Vagina (tissue), 2 donors: ENCODE measurements around the gene ZNF521. TPM values are rescaled to one million over a fixed set of nuclear protein-coding genes. Genes with fewer than 3 reads are reported as not detected.
A peak's percentile ranks its signal among the peaks of the same experiment; 100 is the strongest.

Experiments
- DNase-seq, 2 donors: peaks; one replicate each; pipeline ENCODE4 v3.0.0-alpha.2; 2017; ENCODE audit errors: extremely low spot score in 2 of 2
- H3K27ac ChIP-seq: fragments of 200-600 bp; sonication (generic); one replicate; pipeline ENCODE4 v1.5.1; 2019
- H3K27me3 ChIP-seq: fragments of 200-600 bp; sonication (generic); one replicate; pipeline ENCODE4 v1.5.1; 2019
- H3K36me3 ChIP-seq, 2 donors: fragments of 200-600 bp; sonication (generic); one replicate each; pipeline ENCODE4 v1.5.1; 2017 to 2019
- H3K4me1 ChIP-seq: fragments of 200-600 bp; sonication (generic); one replicate; pipeline ENCODE4 v1.5.1; 2019
- H3K4me3 ChIP-seq, 2 donors: fragments of 200-600 bp; sonication (generic); 1 replicate in 1 of 2; 2 replicates in 1 of 2; pipeline ENCODE4 v1.5.1; 2016 to 2019
- H3K9me3 ChIP-seq: fragments of 200-600 bp; sonication (generic); one replicate; pipeline ENCODE4 v1.5.1; 2019
- CTCF ChIP-seq, 3 experiments: fragments of 450-650 bp in 2 of 3; fragments of 200-600 bp in 1 of 3; sonication (generic) in 1 of 3; IDR thresholded peaks; one replicate each; pipeline ENCODE4 v1.5.1; 2017 to 2019; ENCODE audit warnings: antibody characterized with exemption in 3 of 3, mild to moderate bottlenecking in 2 of 3, moderate library complexity in 2 of 3
- POLR2A ChIP-seq, 2 donors: fragments of 450-650 bp; IDR thresholded peaks; one replicate each; pipeline ENCODE4 v1.6.1; 2017; ENCODE audit warnings: antibody characterized with exemption in 2 of 2, mild to moderate bottlenecking in 2 of 2, moderate library complexity in 2 of 2
- POLR2AphosphoS5 ChIP-seq, 2 donors: sonication (generic); formaldehyde crosslinking; IDR thresholded peaks; one replicate each; pipeline ENCODE4 v1.9.0; 2017; ENCODE audit warnings: antibody characterized with exemption in 2 of 2, mild to moderate bottlenecking in 2 of 2, low read depth in 1 of 2; ENCODE audit not compliant: insufficient read depth in 1 of 2
- intact Hi-C: fragments of 100-400 bp; cut with DNase I; formaldehyde crosslinking; loops from one replicate; pipeline ENCODE4 v1.15.1; 2023
- total RNA-seq: library from RNA; depleted of rRNA; stranded (reverse); fragments of >200 nt; gene quantifications from one replicate; pipeline ENCODE4 v1.2.3, GENCODE V29; 2016

The ZNF521 gene
- total RNA-seq, 1 donor from 2014 or later, result 18.7 TPM

- Histone ChIP-seq H3K9me3 (no peaks in the 10 kb centered on the region), H3K4me1 (no peaks in the 10 kb centered on the region), H3K36me3 (no peaks in the 10 kb centered on the region), H3K4me3 (no peak overlapping the region), H3K27me3 (no peaks in the 10 kb centered on the region), H3K27ac (no peak overlapping the region)
- intact Hi-C loops, result no loop called here
- TF ChIP-seq POLR2AphosphoS5 (IDR thresholded peaks at IDR 0.05; ENCODE audit: insufficient read depth in 1 of 2, low read depth in 1 of 2) (no peak), CTCF (IDR thresholded peaks at IDR 0.05) (no peak), POLR2A (IDR thresholded peaks at IDR 0.05) (no peak)
- no peak for DNase-seq
These were observed 18.4 kb upstream of the ZNF521 start for GRCh38 chr18:25370391-25370790.

- DNase-seq, result no peak
- H3K27me3 ChIP-seq, result no peaks in the 10 kb centered on the region
- no peaks in the 10 kb centered on the region for H3K9me3 ChIP-seq
- H3K4me1 ChIP-seq, result no peaks in the 10 kb centered on the region
- no peaks in the 10 kb centered on the region for H3K36me3 ChIP-seq
- TF ChIP-seq POLR2A (IDR thresholded peaks at IDR 0.05) (no peak), POLR2AphosphoS5 (IDR thresholded peaks at IDR 0.05; ENCODE audit: insufficient read depth in 1 of 2, low read depth in 1 of 2) (no peak), CTCF (IDR thresholded peaks at IDR 0.05) (no peak)
- intact Hi-C loops, result no loop called here
- no peak overlapping the region for H3K27ac ChIP-seq
- no peak overlapping the region for H3K4me3 ChIP-seq
These were observed 13.3 kb upstream of the ZNF521 start for GRCh38 chr18:25365242-25365641.

- Histone ChIP-seq H3K4me1 (no peaks in the 10 kb centered on the region), H3K9me3 (no peaks in the 10 kb centered on the region), H3K36me3 (no peaks in the 10 kb centered on the region), H3K4me3 (no peak overlapping the region), H3K27me3 (no peaks in the 10 kb centered on the region), H3K27ac (no peak overlapping the region)
- intact Hi-C loops, result no loop called here
- TF ChIP-seq POLR2AphosphoS5 (IDR thresholded peaks at IDR 0.05; ENCODE audit: insufficient read depth in 1 of 2, low read depth in 1 of 2) (no peak), CTCF (IDR thresholded peaks at IDR 0.05) (no peak), POLR2A (IDR thresholded peaks at IDR 0.05) (no peak)
- DNase-seq, result no peak
These were observed 12.8 kb upstream of the ZNF521 start for GRCh38 chr18:25364732-25365131.

GRCh38 chr18:25360301-25360899, 8.4 kb upstream of the ZNF521 start:
- Histone ChIP-seq H3K4me1 (no peaks in the 10 kb centered on the region), H3K9me3 (no peaks in the 10 kb centered on the region), H3K4me3 (no peak overlapping the region), H3K27me3 (no peaks in the 10 kb centered on the region), H3K27ac (no peak overlapping the region), H3K36me3 (no peaks in the 10 kb centered on the region)
- intact Hi-C loops, result no loop called here
- TF ChIP-seq POLR2A (IDR thresholded peaks at IDR 0.05), result no peak
- no peak for TF ChIP-seq POLR2AphosphoS5 (IDR thresholded peaks at IDR 0.05; ENCODE audit: insufficient read depth in 1 of 2, low read depth in 1 of 2)
- no peak for TF ChIP-seq CTCF (IDR thresholded peaks at IDR 0.05)
- no peak for DNase-seq

GRCh38 chr18:25353080-25353479, 1.1 kb upstream of the ZNF521 start:
- intact Hi-C loops, result loop anchor here (5.0 kb wide), 1 partner anchor 149 kb away; no protein-coding TSS in a partner anchor
- Histone ChIP-seq H3K36me3 (no peaks in the 10 kb centered on the region), H3K27ac (no peak overlapping the region), H3K4me1 (peaks cover 12% of the 10 kb centered on the region), H3K27me3 (no peaks in the 10 kb centered on the region), H3K4me3 (peak overlapping the region in 1 of 2 donors; percentile 65), H3K9me3 (no peaks in the 10 kb centered on the region)
- no peak for DNase-seq
- TF ChIP-seq POLR2AphosphoS5 (IDR thresholded peaks at IDR 0.05; ENCODE audit: insufficient read depth in 1 of 2, low read depth in 1 of 2) (no peak), CTCF (IDR thresholded peaks at IDR 0.05) (no peak), POLR2A (IDR thresholded peaks at IDR 0.05) (no peak)
